BJ (cell line): Measurements from ENCODE around the gene BMAL1. TPM values are rescaled to one million over a fixed set of nuclear protein-coding genes. Genes with fewer than 3 reads are reported as not detected.
A peak's percentile ranks its signal among the peaks of the same experiment; 100 is the strongest.

Experiments used
- CTCF ChIA-PET: fragments of 350-600 bp; formaldehyde crosslinking; extraction: SDS; loops from one replicate; lab custom pipeline; 2021; ENCODE audit warnings: antibody characterized with exemption, inconsistent platforms; lab: Yijun Ruan, JAX
- POLR2A ChIA-PET: fragments of 300-600 bp; sonication (Branson Sonifier 250); formaldehyde crosslinking; extraction: SDS; loops from one replicate; lab custom pipeline; 2021; ENCODE audit warnings: antibody characterized with exemption; lab: Charles Lee
- DNase-seq: peaks from one replicate; pipeline ENCODE4 v3.0.0-alpha.2; 2011; ENCODE audit warnings: low read depth
- H3K27me3 ChIP-seq: 2 replicates; pipeline ENCODE4 v1.6.0; 2011; ENCODE audit warnings: low read length; ENCODE audit not compliant: control insufficient read depth, insufficient read depth
- H3K36me3 ChIP-seq: 2 replicates; pipeline ENCODE4 v1.5.1; 2011; ENCODE audit warnings: low read length; ENCODE audit not compliant: control insufficient read depth, insufficient read depth
- H3K4me3 ChIP-seq: 2 replicates; pipeline ENCODE4 v1.5.1; 2011; ENCODE audit warnings: low read depth, mild to moderate bottlenecking, control low read depth, low read length
- CTCF ChIP-seq: IDR thresholded peaks from 2 replicates; pipeline ENCODE4 v1.5.1; 2011; ENCODE audit warnings: low read depth, mild to moderate bottlenecking, control low read depth, inconsistent platforms, low read length, moderate library complexity; ENCODE audit not compliant: insufficient read depth
- polyA plus RNA-seq: library from polyadenylated mRNA; depleted of rRNA; stranded (reverse); fragments of >200 nt; gene quantifications from 2 replicates; pipeline ENCODE4 v1.2.3, GENCODE V29; 2011

The BMAL1 gene
- polyA plus RNA-seq, 1 experiment = 6.1 TPM

GRCh38 chr11:13315517-13316432 is 38.2 kb downstream of the BMAL1 start:
- Histone ChIP-seq H3K27me3 (no peaks in the 10 kb centered on the region; the same call in 1 of the 2 replicates), H3K4me3 (no peak overlapping the region), H3K36me3 (no peaks in the 10 kb centered on the region)
- TF ChIP-seq CTCF = no peak
- no peak for DNase-seq
- CTCF ChIA-PET = interaction anchor here (1.2 to 4.5 kb wide), 3 partner anchors 12 to 23 kb away, joined by 3 to 23 read pairs (median 5); no protein-coding TSS in a partner anchor
- POLR2A ChIA-PET = no interaction called here

- H3K4me3 ChIP-seq = no peak overlapping the region
- ChIA-PET POLR2A (no interaction called here), CTCF (interaction anchor here (1.2 to 4.5 kb wide), 3 partner anchors 12 to 23 kb away, joined by 3 to 23 read pairs (median 5); no protein-coding TSS in a partner anchor)
- DNase-seq = peak; percentile 40
- no peaks in the 10 kb centered on the region; the same call in 1 of the 2 replicates for H3K27me3 ChIP-seq
- no peaks in the 10 kb centered on the region for H3K36me3 ChIP-seq
- no peak for TF ChIP-seq CTCF
Observed at GRCh38 chr11:13316528-13316961, 39.0 kb downstream of the BMAL1 start.

- Histone ChIP-seq H3K36me3 (no peaks in the 10 kb centered on the region), H3K4me3 (no peak overlapping the region), H3K27me3 (no peaks in the 10 kb centered on the region; the same call in 1 of the 2 replicates)
- POLR2A ChIA-PET = no interaction called here
- DNase-seq = no peak
- CTCF ChIA-PET = interaction anchor here (1.0 to 4.5 kb wide), 4 partner anchors 16 to 27 kb away, joined by 3 to 23 read pairs (median 13); no protein-coding TSS in a partner anchor
- TF ChIP-seq CTCF = no peak
Observed at GRCh38 chr11:13317293-13318080, 39.9 kb downstream of the BMAL1 start.

DNA sequence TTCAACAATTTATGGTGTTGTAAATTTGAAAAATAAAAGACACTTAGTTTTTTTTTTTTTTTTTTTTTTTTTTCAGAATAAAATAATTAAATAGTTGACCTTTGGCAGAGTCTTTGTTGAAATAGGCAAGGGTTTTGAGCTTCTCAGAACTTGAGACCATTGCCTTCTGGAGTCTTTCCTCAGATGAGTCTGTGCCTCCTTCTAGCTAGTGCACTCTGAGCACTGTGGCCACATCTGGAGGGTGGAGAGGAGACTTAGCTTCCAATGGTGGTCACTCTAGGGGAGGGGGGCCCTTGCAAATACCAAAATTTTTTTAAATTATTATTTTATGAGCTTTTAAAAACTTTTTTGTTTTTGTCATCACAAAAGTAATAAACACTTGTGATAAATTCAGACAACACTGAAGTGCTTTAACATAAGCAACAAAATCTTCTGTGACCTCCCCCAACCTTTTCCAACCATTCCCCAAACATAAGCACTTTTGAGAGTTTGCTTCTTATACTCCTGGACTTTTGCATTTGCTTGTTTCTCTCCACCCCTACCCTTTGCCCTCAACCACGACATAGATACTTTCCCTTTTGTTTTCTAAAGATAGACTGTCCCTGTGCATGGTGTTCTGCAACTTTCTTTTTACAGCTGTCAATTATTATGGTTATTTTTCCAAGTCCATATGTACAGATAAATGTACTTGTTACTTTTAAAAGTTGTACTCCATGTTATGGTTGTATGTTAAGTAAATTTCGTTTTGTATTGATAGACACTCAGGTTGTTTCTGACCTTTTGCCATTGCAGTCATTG is 41.1 kb downstream of the BMAL1 start:
- Histone ChIP-seq H3K36me3 (no peaks in the 10 kb centered on the region), H3K4me3 (no peak overlapping the region), H3K27me3 (no peaks in the 10 kb centered on the region; the same call in 1 of the 2 replicates)
- CTCF ChIA-PET = interaction anchor here (0.7 to 3.0 kb wide), 4 partner anchors 15 to 92 kb away, joined by 3 to 21 read pairs (median 4); no protein-coding TSS in a partner anchor
- no peak for DNase-seq
- TF ChIP-seq CTCF = no peak
- POLR2A ChIA-PET = interaction anchor here (0.6 kb wide), 1 partner anchor 1032 kb away, joined by 5 read pairs; no protein-coding TSS in a partner anchor
